Coronary artery (tissue), 2 donors: ENCODE data around the gene PHYKPL.

Source experiments
- DNase-seq: peaks from one replicate; pipeline ENCODE4 v3.0.0-alpha.2; 2017; ENCODE audit warnings: low spot score
- H3K27ac ChIP-seq, 2 donors: fragments of 200-600 bp; sonication (generic); one replicate each; pipeline ENCODE4 v1.5.1; 2016 to 2019
- H3K4me3 ChIP-seq: fragments of 200-600 bp; sonication (generic); 2 replicates; pipeline ENCODE4 v1.5.1; 2016; ENCODE audit warnings: mild to moderate bottlenecking, moderate library complexity
- TF ChIP-seq, protein P1 (sequence below): fragments of 200-600 bp; sonication (generic); IDR thresholded peaks from one replicate; pipeline ENCODE4 v1.5.1; 2019; ENCODE audit warnings: antibody characterized with exemption

Gene PHYKPL

DNA sequence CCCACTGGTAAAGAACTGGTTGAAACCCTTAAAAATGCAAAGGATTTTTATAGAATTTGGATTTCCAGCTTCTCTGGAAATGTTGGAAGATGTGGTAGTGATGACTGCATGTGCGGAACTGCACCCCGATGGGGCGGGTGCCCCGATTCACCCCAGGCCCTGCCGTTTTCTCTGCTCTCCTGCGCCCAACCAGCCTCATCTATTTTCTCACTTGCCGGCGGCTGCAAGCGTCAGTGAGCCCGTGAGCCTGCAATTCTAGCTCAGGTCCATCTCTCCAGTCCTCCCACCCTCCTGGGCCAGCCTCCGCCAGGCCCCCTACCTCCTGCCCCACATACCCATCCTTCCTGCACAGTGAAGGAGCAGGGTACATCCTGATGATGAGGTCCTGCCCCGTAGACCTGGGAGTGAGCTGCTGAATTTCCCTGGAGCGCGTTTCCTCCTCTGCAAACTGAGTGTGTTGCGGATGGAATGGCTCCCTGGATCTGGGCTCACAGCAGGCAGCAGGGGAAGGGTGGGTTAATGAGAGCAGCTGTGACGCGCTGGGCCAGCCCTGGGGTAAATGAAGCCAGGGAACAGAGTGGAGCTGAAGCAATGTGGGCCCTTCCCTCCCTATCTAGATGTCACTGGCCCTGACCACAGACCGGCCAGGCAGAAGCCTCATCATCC, 45.9 kb upstream of the PHYKPL start:
- DNase-seq = no peak
- Histone ChIP-seq H3K27ac (no peak overlapping the region), H3K4me3 (no peak overlapping the region)
- TF ChIP-seq, protein P1, sequence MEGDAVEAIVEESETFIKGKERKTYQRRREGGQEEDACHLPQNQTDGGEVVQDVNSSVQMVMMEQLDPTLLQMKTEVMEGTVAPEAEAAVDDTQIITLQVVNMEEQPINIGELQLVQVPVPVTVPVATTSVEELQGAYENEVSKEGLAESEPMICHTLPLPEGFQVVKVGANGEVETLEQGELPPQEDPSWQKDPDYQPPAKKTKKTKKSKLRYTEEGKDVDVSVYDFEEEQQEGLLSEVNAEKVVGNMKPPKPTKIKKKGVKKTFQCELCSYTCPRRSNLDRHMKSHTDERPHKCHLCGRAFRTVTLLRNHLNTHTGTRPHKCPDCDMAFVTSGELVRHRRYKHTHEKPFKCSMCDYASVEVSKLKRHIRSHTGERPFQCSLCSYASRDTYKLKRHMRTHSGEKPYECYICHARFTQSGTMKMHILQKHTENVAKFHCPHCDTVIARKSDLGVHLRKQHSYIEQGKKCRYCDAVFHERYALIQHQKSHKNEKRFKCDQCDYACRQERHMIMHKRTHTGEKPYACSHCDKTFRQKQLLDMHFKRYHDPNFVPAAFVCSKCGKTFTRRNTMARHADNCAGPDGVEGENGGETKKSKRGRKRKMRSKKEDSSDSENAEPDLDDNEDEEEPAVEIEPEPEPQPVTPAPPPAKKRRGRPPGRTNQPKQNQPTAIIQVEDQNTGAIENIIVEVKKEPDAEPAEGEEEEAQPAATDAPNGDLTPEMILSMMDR = no peak

DNA sequence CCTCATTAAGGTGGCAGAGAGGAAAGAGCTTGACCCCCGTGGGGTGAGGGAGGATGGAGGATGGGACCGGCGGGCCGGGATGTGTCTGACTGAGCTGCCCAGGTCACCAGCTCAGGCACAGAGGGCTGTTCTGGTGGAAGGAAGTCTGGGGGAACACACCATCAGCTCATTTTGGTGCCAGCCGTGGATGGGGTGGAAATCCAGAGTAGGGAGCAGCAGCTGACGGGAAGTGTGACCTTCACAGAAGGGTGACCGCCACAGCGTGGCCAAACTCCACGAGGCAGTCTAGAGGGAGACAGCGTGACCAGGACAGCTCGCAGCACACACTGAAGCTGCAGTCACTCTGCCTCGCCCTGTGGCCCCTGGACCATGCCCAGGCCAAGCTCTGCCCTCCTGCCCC, 45.3 kb upstream of the PHYKPL start:
- no peak for DNase-seq
- no peak overlapping the region for H3K27ac ChIP-seq
- no peak overlapping the region for H3K4me3 ChIP-seq
- TF ChIP-seq, protein P1 = no peak

DNA sequence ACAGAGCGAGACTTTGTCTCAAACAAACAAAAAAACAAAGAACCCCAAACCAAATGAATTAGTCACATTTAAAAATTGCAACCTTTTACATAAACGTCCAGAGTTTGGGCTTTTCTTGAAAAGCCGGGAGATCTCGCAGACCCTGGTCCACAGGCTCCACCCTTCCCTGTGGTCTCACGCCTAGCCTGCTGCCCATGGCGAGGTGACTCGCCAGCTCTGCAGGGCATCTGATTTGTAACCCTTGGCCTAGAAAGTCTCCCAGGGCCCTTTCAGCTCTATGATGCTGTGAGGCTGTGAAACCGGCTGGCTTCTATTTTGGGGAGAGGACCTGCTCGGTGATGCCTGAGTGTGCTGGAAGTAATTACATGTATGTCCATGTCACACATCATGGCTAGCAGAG, 44.7 kb upstream of the PHYKPL start:
- no peak for DNase-seq
- Histone ChIP-seq H3K4me3 (no peak overlapping the region), H3K27ac (no peak overlapping the region)
- TF ChIP-seq, protein P1 = no peak

DNA sequence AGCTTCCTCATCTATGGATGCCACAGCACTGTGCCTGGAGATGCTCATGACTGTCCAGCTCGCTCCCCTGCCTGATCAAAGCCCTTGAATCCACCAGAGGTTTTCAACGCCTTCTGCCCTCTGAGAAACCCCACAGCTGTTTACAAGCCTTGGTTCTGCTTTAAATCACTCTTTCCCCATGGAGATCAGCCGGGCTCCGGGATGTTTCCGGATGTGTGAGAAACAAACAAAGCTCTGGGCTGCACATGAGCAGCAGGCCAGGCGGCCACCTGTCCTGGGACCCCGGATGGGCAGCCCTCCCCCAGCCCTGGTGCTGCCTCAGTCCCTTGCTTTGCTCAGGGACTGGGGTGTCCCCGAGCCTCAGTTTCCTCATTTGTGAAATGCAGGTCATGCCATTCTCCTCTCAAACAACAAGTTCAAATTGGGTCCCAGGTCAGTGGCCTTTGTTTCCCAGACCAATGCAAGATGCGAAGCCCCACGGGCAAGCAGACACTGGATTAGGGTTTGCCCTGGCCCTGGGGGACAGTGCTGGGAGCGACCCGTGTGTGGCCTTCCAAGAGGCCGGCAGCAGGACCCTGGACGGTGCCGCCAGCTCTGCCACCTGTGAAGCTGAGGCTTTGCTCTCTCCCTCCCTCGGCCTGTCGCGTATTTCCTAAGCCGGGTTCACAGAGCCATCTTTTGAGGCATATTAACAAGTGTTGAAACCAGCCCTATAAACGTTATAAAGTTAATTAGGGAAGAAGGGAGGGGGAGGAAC, 42.4 kb upstream of the PHYKPL start:
- no peak for DNase-seq
- no peak overlapping the region for H3K4me3 ChIP-seq
- TF ChIP-seq, protein P1 = no peak
- no peak overlapping the region for H3K27ac ChIP-seq

DNA sequence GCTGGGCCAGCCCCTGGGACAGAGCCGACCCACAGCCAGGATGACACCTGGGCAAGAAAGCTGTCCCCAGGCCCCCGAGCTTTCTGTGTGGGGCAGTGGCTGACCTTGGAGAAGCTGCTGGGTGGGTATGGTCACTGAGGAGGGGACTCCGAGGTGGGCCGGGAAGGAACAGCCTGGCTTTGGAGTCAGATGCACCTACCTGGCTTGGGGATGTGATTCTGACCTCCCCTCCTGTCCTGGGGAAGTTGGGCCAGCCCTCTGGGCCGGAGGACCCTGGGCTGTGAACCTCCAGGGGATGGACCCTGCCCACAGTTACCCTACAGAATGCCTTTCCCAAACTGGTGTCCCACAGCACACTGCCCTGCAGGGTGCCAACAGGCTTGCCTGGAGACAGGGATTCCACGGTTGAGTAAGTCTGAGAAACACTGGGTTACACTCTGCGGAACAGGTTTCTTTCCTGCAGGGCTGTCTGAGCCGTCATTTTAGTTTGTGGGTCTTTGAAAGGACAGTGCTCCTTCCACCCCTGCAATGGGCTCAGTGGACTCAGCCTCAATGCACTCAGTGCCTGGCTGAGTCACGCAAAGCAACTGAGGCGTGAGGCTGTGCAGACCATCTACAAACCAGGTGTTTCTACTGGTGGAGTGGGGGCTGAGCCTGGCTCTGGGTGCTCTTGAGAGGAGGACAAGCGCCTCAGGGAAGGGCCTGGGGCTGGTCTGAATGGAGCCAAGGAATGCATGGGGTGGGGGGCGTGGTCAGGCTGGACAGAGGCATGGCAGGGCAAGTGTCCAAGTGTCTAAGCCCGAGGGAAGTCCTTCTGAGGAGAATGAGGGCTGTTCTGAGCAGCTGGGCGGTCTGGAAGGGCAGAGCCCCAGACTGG, 41.3 kb upstream of the PHYKPL start:
- TF ChIP-seq, protein P1 = no peak
- H3K27ac ChIP-seq = no peak overlapping the region
- H3K4me3 ChIP-seq = no peak overlapping the region
- DNase-seq = no peak

DNA sequence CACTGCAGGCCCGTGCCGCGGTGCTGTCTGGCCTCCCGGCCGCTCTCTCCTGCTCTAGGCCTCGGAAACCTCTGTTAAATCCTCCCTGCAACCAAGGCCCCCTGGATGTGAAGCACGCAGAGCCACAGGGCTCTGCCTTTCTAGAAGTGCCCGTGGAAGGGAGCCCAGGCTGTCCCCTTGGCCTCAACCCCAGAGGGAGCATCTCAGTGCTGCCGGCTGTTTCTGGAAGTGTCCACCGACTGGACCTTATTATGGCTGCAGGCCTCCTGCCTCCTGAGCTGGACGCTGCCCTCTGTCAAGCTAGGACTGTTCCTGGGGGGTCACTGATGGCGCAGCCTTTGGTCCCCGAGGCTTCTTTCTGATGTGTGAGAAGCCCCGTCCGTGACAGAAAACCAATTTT, 40.4 kb upstream of the PHYKPL start:
- Histone ChIP-seq H3K4me3 (no peak overlapping the region), H3K27ac (no peak overlapping the region)
- TF ChIP-seq, protein P1 = no peak
- DNase-seq = no peak
